IMR-90 (cell line): ENCODE data around the gene ANP32B. TPM values are rescaled to one million over a fixed set of nuclear protein-coding genes. Genes with fewer than 3 reads are reported as not detected.

Source experiments
- ATAC-seq: fragments of 200-7000 bp; cut with Tn5 transposase; 2 replicates; pipeline ENCODE4 v1.9.1; 2020; ENCODE audit warnings: low read depth, mild to moderate bottlenecking, moderate library complexity
- BruUV-seq: library from RNA; stranded (reverse); fragments of 400-500 nt; replicated peaks from 2 replicates; lab custom pipeline; 2021; lab: Mats Ljungman, UMichigan
- CTCF ChIA-PET: fragments of 300-600 bp; formaldehyde crosslinking; extraction: SDS; loops from one replicate; lab custom pipeline; 2021; ENCODE audit warnings: antibody characterized with exemption; lab: Yijun Ruan, JAX
- POLR2A ChIA-PET: fragments of 300-600 bp; sonication (Branson Sonifier 250); formaldehyde crosslinking; loops from one replicate; lab custom pipeline; 2022; ENCODE audit warnings: antibody characterized with exemption; ENCODE audit not compliant: unreplicated experiment; lab: Charles Lee
- DNase-seq: peaks from one replicate; pipeline ENCODE4 v3.0.0; 2013
- H2AFZ ChIP-seq: replicated peaks from 2 replicates; pipeline ENCODE3; 2013; ENCODE audit warnings: low read length, mild to moderate bottlenecking; ENCODE audit not compliant: poor library complexity
- H2AK5ac ChIP-seq: 2 replicates; pipeline ENCODE4 v1.6.1; 2013; ENCODE audit warnings: low read depth, low read length, inconsistent platforms
- H2AK9ac ChIP-seq: replicated peaks from 2 replicates; pipeline ENCODE3; 2013; ENCODE audit warnings: mild to moderate bottlenecking, low read depth, low read length, moderate library complexity; ENCODE audit not compliant: poor library complexity
- H2BK120ac ChIP-seq: 2 replicates; pipeline ENCODE4 v1.6.1; 2013; ENCODE audit warnings: low read depth, low read length, inconsistent platforms
- H2BK15ac ChIP-seq: 3 replicates; pipeline ENCODE4 v1.6.1; 2013; ENCODE audit warnings: low read depth, low read length, inconsistent platforms
- H2BK20ac ChIP-seq: 2 replicates; pipeline ENCODE4 v1.6.1; 2013; ENCODE audit warnings: low read depth, mild to moderate bottlenecking, inconsistent platforms, low read length, moderate library complexity
- H2BK5ac ChIP-seq: 2 replicates; pipeline ENCODE4 v1.6.1; 2013; ENCODE audit warnings: mild to moderate bottlenecking, low read depth, low read length, inconsistent platforms; ENCODE audit not compliant: poor library complexity, severe bottlenecking
- H3K14ac ChIP-seq: replicated peaks from 2 replicates; pipeline ENCODE4 v1.6.1; 2013; ENCODE audit warnings: low read depth, low read length, inconsistent platforms
- H3K18ac ChIP-seq: 2 replicates; pipeline ENCODE4 v1.6.1; 2013; ENCODE audit warnings: low read depth, low read length, control low read depth
- H3K23ac ChIP-seq: 2 replicates; pipeline ENCODE4 v1.6.1; 2013; ENCODE audit warnings: low read depth, low read length, inconsistent platforms
- H3K27ac ChIP-seq: 2 replicates; pipeline ENCODE4 v1.5.1; 2013; ENCODE audit warnings: mild to moderate bottlenecking, control low read depth, low read length; ENCODE audit not compliant: insufficient read depth
- H3K27me3 ChIP-seq: 2 replicates; pipeline ENCODE4 v1.6.1; 2013; ENCODE audit warnings: low read length; ENCODE audit not compliant: control insufficient read depth, insufficient read depth
- H3K36me3 ChIP-seq: 2 replicates; pipeline ENCODE4 v1.6.1; 2013; ENCODE audit warnings: low read length, mixed read lengths; ENCODE audit not compliant: control insufficient read depth, insufficient read depth
- H3K4ac ChIP-seq: 2 replicates; pipeline ENCODE4 v1.6.1; 2013; ENCODE audit warnings: low read depth, low read length, inconsistent platforms
- H3K4me1 ChIP-seq: 2 replicates; pipeline ENCODE4 v1.6.1; 2013; ENCODE audit warnings: low read length, mixed read lengths; ENCODE audit not compliant: control insufficient read depth, insufficient read depth
- H3K4me2 ChIP-seq: 2 replicates; pipeline ENCODE4 v1.6.1; 2013; ENCODE audit warnings: low read depth, mild to moderate bottlenecking, control low read depth, low read length, moderate library complexity
- H3K4me3 ChIP-seq: 2 replicates; pipeline ENCODE4 v1.5.1; 2013; ENCODE audit warnings: low read depth, mild to moderate bottlenecking, control low read depth, low read length, moderate library complexity; ENCODE audit not compliant: insufficient read depth
- H3K56ac ChIP-seq: 2 replicates; pipeline ENCODE4 v1.6.1; 2013; ENCODE audit warnings: low read length, inconsistent platforms; ENCODE audit not compliant: insufficient read depth; ENCODE audit errors: extremely low read depth
- H3K79me1 ChIP-seq, 2 experiments: 2 replicates each; pipeline ENCODE4 v1.6.1; 2013; ENCODE audit warnings: low read length in 2 of 2, inconsistent platforms in 1 of 2, low read depth in 1 of 2
- H3K9ac ChIP-seq: 2 replicates; pipeline ENCODE4 v1.6.1; 2013; ENCODE audit warnings: low read depth, low read length, control low read depth
- H3K9me1 ChIP-seq: 2 replicates; pipeline ENCODE4 v1.6.1; 2013; ENCODE audit warnings: low read length, inconsistent platforms; ENCODE audit not compliant: insufficient read depth
- H3K9me3 ChIP-seq: 2 replicates; pipeline ENCODE4 v1.6.1; 2013; ENCODE audit warnings: low read length; ENCODE audit not compliant: control insufficient read depth, insufficient read depth
- H4K20me1 ChIP-seq: 2 replicates; pipeline ENCODE4 v1.6.1; 2013; ENCODE audit warnings: low read length, inconsistent platforms; ENCODE audit not compliant: insufficient read depth
- H4K5ac ChIP-seq: 2 replicates; pipeline ENCODE4 v1.6.1; 2013; ENCODE audit warnings: mild to moderate bottlenecking, low read depth, low read length, control low read depth
- H4K8ac ChIP-seq, 2 experiments: 2 replicates each; pipeline ENCODE4 v1.6.1; 2013; ENCODE audit warnings: low read depth in 2 of 2, low read length in 2 of 2, control low read depth in 1 of 2, inconsistent platforms in 1 of 2
- H4K91ac ChIP-seq: 2 replicates; pipeline ENCODE4 v1.6.1; 2013; ENCODE audit warnings: low read depth, low read length, inconsistent platforms; ENCODE audit not compliant: insufficient read depth
- BHLHE40 ChIP-seq: fragments of 150-350 bp; IDR thresholded peaks from 2 replicates; pipeline ENCODE4 v1.6.1; 2016; ENCODE audit warnings: mild to moderate bottlenecking, low read depth, low read length
- CEBPB ChIP-seq: IDR thresholded peaks from 2 replicates; pipeline ENCODE4 v1.6.1; 2012; ENCODE audit warnings: low read depth, low read length, improper control_type of control experiment
- CHD1 ChIP-seq: IDR thresholded peaks from 2 replicates; pipeline ENCODE4 v1.6.1; 2012; ENCODE audit warnings: low read depth, low read length, improper control_type of control experiment
- CTCF ChIP-seq: conservative IDR thresholded peaks from 2 replicates; pipeline ENCODE4 v1.5.1; 2012; ENCODE audit warnings: mild to moderate bottlenecking, low read depth, low read length, improper control_type of control experiment
- ELK1 ChIP-seq: fragments of 150-350 bp; IDR thresholded peaks from 2 replicates; pipeline ENCODE4 v1.6.1; 2016; ENCODE audit warnings: low read depth, mild to moderate bottlenecking, low read length, moderate library complexity, borderline replicate concordance
- FOS ChIP-seq: fragments of 150-350 bp; IDR thresholded peaks from 2 replicates; pipeline ENCODE4 v1.6.1; 2016; ENCODE audit warnings: low read depth, low read length
- MAFK ChIP-seq: IDR thresholded peaks from 2 replicates; pipeline ENCODE4 v1.6.1; 2012; ENCODE audit warnings: low read depth, low read length, improper control_type of control experiment
- MAZ ChIP-seq: IDR thresholded peaks from 2 replicates; pipeline ENCODE4 v1.6.1; 2012; ENCODE audit warnings: low read depth, mild to moderate bottlenecking, low read length, improper control_type of control experiment, moderate library complexity, borderline replicate concordance
- MXI1 ChIP-seq: IDR thresholded peaks from 2 replicates; pipeline ENCODE4 v1.6.1; 2012; ENCODE audit warnings: low read depth, mild to moderate bottlenecking, low read length, moderate library complexity, borderline replicate concordance
- NFE2L2 ChIP-seq: fragments of 150-350 bp; IDR thresholded peaks from 2 replicates; pipeline ENCODE4 v1.6.1; 2016; ENCODE audit warnings: low read depth, mild to moderate bottlenecking, low read length
- POLR2A ChIP-seq: IDR thresholded peaks from 2 replicates; pipeline ENCODE4 v1.6.1; 2012; ENCODE audit warnings: mild to moderate bottlenecking, low read depth, low read length
- RAD21 ChIP-seq: IDR thresholded peaks from 2 replicates; pipeline ENCODE4 v1.6.1; 2012; ENCODE audit warnings: low read length, improper control_type of control experiment
- RCOR1 ChIP-seq: IDR thresholded peaks from 2 replicates; pipeline ENCODE4 v1.6.1; 2012; ENCODE audit warnings: mild to moderate bottlenecking, low read length, improper control_type of control experiment; ENCODE audit not compliant: insufficient replicate concordance
- RFX5 ChIP-seq: IDR thresholded peaks from 2 replicates; pipeline ENCODE4 v1.8.0; 2012; ENCODE audit warnings: low read depth, mild to moderate bottlenecking, low read length, moderate library complexity
- SMC3 ChIP-seq: fragments of 150-350 bp; IDR thresholded peaks from 2 replicates; pipeline ENCODE4 v1.6.1; 2016; ENCODE audit warnings: low read depth, mild to moderate bottlenecking, antibody characterized with exemption, low read length, moderate library complexity
- USF2 ChIP-seq: fragments of 150-350 bp; IDR thresholded peaks from 2 replicates; pipeline ENCODE4 v1.6.1; 2017; ENCODE audit warnings: mild to moderate bottlenecking, antibody characterized with exemption, low read length, low read depth
- WGBS, 2 experiments: methylation state at CpG; one replicate each; pipeline versions ENCODE4 v1.1.5 to v1.1.7; 2013; ENCODE audit warnings: missing lambda C conversion rate in 2 of 2; ENCODE audit not compliant: insufficient read length in 1 of 2; ENCODE audit errors: extremely low coverage in 2 of 2; 5-methylcytosine and 5-hydroxymethylcytosine counted together
- dilution Hi-C: fragments of 300-500 bp; cut with HindIII; formaldehyde crosslinking; loops from one replicate; pipeline ENCODE4 v1.14.3; 2018; ENCODE audit warnings: low sequenced_read_pairs; ENCODE audit not compliant: unreplicated experiment
- in situ Hi-C: fragments of 300-500 bp; cut with MboI; formaldehyde crosslinking; loops from 3 replicates; pipeline ENCODE4 v1.14.3; 2019; ENCODE audit warnings: low sequenced_read_pairs, inconsistent platforms, mixed read lengths
- intact Hi-C: fragments of 100-400 bp; cut with micrococcal nuclease; formaldehyde crosslinking; loops from 2 replicates; pipeline ENCODE4 v1.10.0; 2022
- polyA plus RNA-seq, 3 experiments: library from polyadenylated mRNA; depleted of rRNA; stranded (reverse); fragments of >200 nt; gene quantifications; 2 replicates each; pipeline ENCODE4 v1.2.3, GENCODE V29; 2012; ENCODE audit warnings: low replicate concordance in 1 of 3
- total RNA-seq: library from RNA; depleted of rRNA; stranded (reverse); fragments of >200 nt; gene quantifications from 2 replicates; pipeline ENCODE4 v1.2.3, GENCODE V29; 2012

Gene ANP32B
- total and polyA plus RNA-seq, 2 of the 4 experiments (the other 2 are of a cell fraction), result 3.9 to 46.8 TPM

- DNase-seq, result no peak
- POLR2A ChIA-PET, result no interaction called here
- no peak for ATAC-seq
- Histone ChIP-seq H2AK9ac (no peak overlapping the region), H3K27ac (no peak overlapping the region), H3K4me1 (no peaks in the 10 kb centered on the region), H4K91ac (no peak overlapping the region), H2BK20ac (no peak overlapping the region), H3K18ac (no peak overlapping the region), H3K79me1 (no peaks in the 10 kb centered on the region), H3K4me2 (no peak overlapping the region), H2AK5ac (no peak overlapping the region), H2BK120ac (no peak overlapping the region), H3K23ac (no peak overlapping the region), H4K20me1 (no peaks in the 10 kb centered on the region), H3K27me3 (no peaks in the 10 kb centered on the region), H2BK5ac (no peak overlapping the region), H3K36me3 (no peaks in the 10 kb centered on the region), H3K56ac (no peak overlapping the region), H3K14ac (no peak overlapping the region), H2BK15ac (no peak overlapping the region), H2AFZ (no peak overlapping the region), H3K9me3 (no peaks in the 10 kb centered on the region), H4K8ac (no peak overlapping the region), H3K4ac (no peak overlapping the region), H3K9me1 (no peaks in the 10 kb centered on the region), H4K5ac (no peak overlapping the region), H3K9ac (no peak overlapping the region), H3K4me3 (no peak overlapping the region)
- dilution Hi-C loops (no loop called here), in situ Hi-C loops (no loop called here), intact Hi-C loops (no loop called here)
- TF ChIP-seq MAZ (no peak), POLR2A (no peak), BHLHE40 (no peak), FOS (no peak), RFX5 (no peak), NFE2L2 (no peak), SMC3 (no peak), CEBPB (no peak), MXI1 (no peak), RCOR1 (no peak), MAFK (no peak), CHD1 (no peak), RAD21 (no peak), ELK1 (no peak), USF2 (no peak), CTCF (no peak)
- WGBS, 2 experiments, result no CpG with 5 or more reads among the region's 4 CpGs
- no TSS peak for BruUV-seq
- CTCF ChIA-PET, result interaction anchor here (0.6 kb wide), 1 partner anchor 76 kb away, joined by 5 read pairs; no protein-coding TSS in a partner anchor
These were observed 67.2 kb downstream of the ANP32B start for GRCh38 chr9:98050351-98050750.
